ENCODE data around the gene ADCY5. TPM values are rescaled to one million over a fixed set of nuclear protein-coding genes. Genes with fewer than 3 reads are reported as not detected.

The ADCY5 gene
- total and polyA plus RNA-seq, 8 donors = 3.4 to 17.6 (median 14.2) TPM

- peak in 2 of 4 donors; percentile 27 to 41 for DNase-seq
- H3K4me1 ChIP-seq = no peaks in the 10 kb centered on the region
- intact Hi-C loops (cut with DNase I) = loop anchor here in 1 of 2 donors (10.0 kb wide), 1 partner anchor 218 kb away; no protein-coding TSS in a partner anchor
- no peaks in the 10 kb centered on the region for H3K36me3 ChIP-seq
- no peak for TF ChIP-seq CTCF (IDR thresholded peaks at IDR 0.05)
- H3K27ac ChIP-seq = no peak overlapping the region
- H3K4me3 ChIP-seq = no peak overlapping the region
- H3K27me3 ChIP-seq = no peaks in the 10 kb centered on the region
- H3K9me3 ChIP-seq = no peaks in the 10 kb centered on the region
- ATAC-seq = no peak
Observed at GRCh38 chr3:123336441-123336851, 112.4 kb downstream of the ADCY5 start.

GRCh38 chr3:123336001-123336400 is 112.9 kb downstream of the ADCY5 start:
- DNase-seq = peak in 2 of 4 donors; percentile 7 to 53
- H3K9me3 ChIP-seq = no peaks in the 10 kb centered on the region
- no peaks in the 10 kb centered on the region for H3K4me1 ChIP-seq
- H3K4me3 ChIP-seq = no peak overlapping the region
- H3K27ac ChIP-seq = no peak overlapping the region
- TF ChIP-seq CTCF (IDR thresholded peaks at IDR 0.05) = no peak
- no peaks in the 10 kb centered on the region for H3K27me3 ChIP-seq
- intact Hi-C loops (cut with DNase I) = loop anchor here in 1 of 2 donors (10.0 kb wide), 1 partner anchor 219 kb away; no protein-coding TSS in a partner anchor
- no peaks in the 10 kb centered on the region for H3K36me3 ChIP-seq
- no peak for ATAC-seq

- Histone ChIP-seq H3K36me3 (no peaks in the 10 kb centered on the region), H3K9me3 (no peaks in the 10 kb centered on the region), H3K27ac (no peak overlapping the region), H3K4me1 (no peaks in the 10 kb centered on the region), H3K4me3 (no peak overlapping the region), H3K27me3 (no peaks in the 10 kb centered on the region)
- peak in 2 of 4 donors; percentile 7 to 46 for DNase-seq
- no peak for TF ChIP-seq CTCF (IDR thresholded peaks at IDR 0.05)
- ATAC-seq = no peak
- intact Hi-C loops (cut with DNase I) = loop anchor here in 1 of 2 donors (10.0 kb wide), 1 partner anchor 220 kb away; no protein-coding TSS in a partner anchor
Observed at GRCh38 chr3:123335007-123335670, 113.8 kb downstream of the ADCY5 start.

GRCh38 chr3:123334056-123334455 is 114.8 kb downstream of the ADCY5 start:
- H3K36me3 ChIP-seq = no peaks in the 10 kb centered on the region
- no peak for TF ChIP-seq CTCF (IDR thresholded peaks at IDR 0.05)
- ATAC-seq (no peak), DNase-seq (peak in 2 of 4 donors; percentile 15 to 24)
- no peaks in the 10 kb centered on the region for H3K9me3 ChIP-seq
- intact Hi-C loops (cut with DNase I) = loop anchor here in 1 of 2 donors (10.0 kb wide), 1 partner anchor 221 kb away; no protein-coding TSS in a partner anchor
- no peaks in the 10 kb centered on the region for H3K4me1 ChIP-seq
- H3K27me3 ChIP-seq = no peaks in the 10 kb centered on the region
- no peak overlapping the region for H3K27ac ChIP-seq
- H3K4me3 ChIP-seq = no peak overlapping the region

GRCh38 chr3:123333401-123333800 is 115.5 kb downstream of the ADCY5 start:
- Histone ChIP-seq H3K4me3 (no peak overlapping the region), H3K27ac (no peak overlapping the region), H3K9me3 (no peaks in the 10 kb centered on the region), H3K36me3 (no peaks in the 10 kb centered on the region), H3K4me1 (no peaks in the 10 kb centered on the region), H3K27me3 (peaks cover 0 to 3% of the 10 kb centered on the region in 2 donors)
- peak in 1 of 4 donors; percentile 53 for DNase-seq
- no peak for TF ChIP-seq CTCF (IDR thresholded peaks at IDR 0.05)
- intact Hi-C loops (cut with DNase I) = loop anchor here in 1 of 2 donors (10.0 kb wide), 1 partner anchor 221 kb away; no protein-coding TSS in a partner anchor
- no peak for ATAC-seq
